GM20000 (cell line): ENCODE results near the gene IQGAP2.

Experiments
- DNase-seq: peaks from one replicate; pipeline ENCODE4 v3.0.0; 2012; ENCODE audit warnings: low spot score
- TF ChIP-seq, protein P1 (sequence below): IDR thresholded peaks from 2 replicates; pipeline ENCODE4 v1.5.1; 2012; ENCODE audit warnings: mild to moderate bottlenecking, control low read depth; ENCODE audit errors: extremely low read depth, missing control alignments

The IQGAP2 gene

DNA sequence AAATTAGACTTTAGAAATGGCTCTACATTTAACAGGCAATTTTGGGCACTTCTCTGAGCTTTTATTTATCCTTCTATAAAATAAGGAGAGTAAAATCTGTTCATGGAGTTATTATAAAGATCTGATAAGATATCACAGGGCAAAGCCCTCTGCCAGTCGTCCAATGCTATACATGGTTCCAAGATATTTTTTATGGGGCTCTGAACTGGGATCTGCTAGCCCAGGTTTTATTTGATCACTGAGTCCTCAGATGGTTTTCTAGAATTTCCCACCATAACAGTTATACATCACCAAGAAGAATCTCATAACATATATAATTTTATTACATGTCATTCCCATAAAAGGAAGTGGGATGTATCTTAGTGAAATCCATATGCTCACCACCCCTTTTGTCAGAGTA is 23.2 kb upstream of the IQGAP2 start:
- no peak for DNase-seq

GRCh38 chr5:76380346-76381066 is 22.6 kb upstream of the IQGAP2 start:
- no peak for DNase-seq
- TF ChIP-seq, protein P1, sequence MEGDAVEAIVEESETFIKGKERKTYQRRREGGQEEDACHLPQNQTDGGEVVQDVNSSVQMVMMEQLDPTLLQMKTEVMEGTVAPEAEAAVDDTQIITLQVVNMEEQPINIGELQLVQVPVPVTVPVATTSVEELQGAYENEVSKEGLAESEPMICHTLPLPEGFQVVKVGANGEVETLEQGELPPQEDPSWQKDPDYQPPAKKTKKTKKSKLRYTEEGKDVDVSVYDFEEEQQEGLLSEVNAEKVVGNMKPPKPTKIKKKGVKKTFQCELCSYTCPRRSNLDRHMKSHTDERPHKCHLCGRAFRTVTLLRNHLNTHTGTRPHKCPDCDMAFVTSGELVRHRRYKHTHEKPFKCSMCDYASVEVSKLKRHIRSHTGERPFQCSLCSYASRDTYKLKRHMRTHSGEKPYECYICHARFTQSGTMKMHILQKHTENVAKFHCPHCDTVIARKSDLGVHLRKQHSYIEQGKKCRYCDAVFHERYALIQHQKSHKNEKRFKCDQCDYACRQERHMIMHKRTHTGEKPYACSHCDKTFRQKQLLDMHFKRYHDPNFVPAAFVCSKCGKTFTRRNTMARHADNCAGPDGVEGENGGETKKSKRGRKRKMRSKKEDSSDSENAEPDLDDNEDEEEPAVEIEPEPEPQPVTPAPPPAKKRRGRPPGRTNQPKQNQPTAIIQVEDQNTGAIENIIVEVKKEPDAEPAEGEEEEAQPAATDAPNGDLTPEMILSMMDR, result no peak

More for the DNA sequence above, 23.2 kb upstream of the IQGAP2 start:
- TF ChIP-seq, protein P1, result no peak

DNA sequence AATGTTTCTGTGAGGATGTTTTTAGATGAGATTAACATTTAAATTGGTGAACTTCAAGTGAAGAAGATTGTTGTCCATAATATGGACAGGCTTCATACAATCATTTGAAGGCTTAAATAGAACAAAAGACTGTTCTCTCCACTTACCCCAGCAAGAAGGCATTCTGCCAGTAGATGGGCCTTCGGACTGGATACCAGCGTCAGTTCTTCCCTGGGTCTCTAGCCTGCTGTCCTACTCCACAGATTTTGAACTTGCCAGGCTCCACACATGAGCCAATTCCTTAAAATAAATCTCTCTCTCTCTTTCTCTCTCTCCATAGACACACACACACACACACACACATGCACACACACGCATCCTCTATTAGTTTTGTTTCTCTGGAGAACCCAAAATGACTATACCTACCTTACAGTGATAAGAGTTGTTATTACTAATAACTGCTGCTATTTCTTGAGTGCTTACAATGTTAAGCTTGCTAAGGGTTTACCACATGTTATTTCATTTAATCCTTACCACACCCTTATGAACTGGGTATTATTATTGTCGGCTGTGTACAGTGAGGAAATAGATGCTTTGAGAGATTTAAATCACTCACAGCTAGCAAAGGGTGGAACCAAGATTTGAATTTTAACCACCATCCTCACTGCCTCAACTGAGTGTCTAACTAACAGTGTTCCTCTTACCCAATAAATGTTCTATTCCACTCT is 19.8 kb upstream of the IQGAP2 start:
- TF ChIP-seq, protein P1, result no peak
- no peak for DNase-seq

DNA sequence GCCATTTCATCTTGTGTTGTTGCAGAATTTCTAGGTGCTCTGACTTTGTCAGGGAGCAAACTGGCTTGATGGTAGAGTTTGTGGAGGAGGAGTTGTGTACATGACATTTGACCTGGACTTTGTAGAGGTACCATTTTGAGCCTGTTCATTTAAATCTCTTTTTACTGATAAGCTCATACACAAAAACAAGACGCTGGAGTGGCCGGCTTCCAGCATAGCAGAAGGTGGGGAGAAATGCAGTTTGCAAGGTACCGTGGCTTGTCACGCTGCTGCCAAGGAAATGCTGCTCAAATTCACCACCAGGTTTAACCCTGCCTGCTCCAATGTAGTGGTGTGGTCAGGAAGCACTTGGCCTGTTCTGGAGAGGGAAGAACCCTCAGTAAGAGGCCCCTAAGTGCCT is 18.9 kb upstream of the IQGAP2 start:
- TF ChIP-seq, protein P1, result no peak
- DNase-seq, result no peak

- TF ChIP-seq, protein P1, result no peak
- no peak for DNase-seq
Observed at GRCh38 chr5:76384705-76385104, 18.4 kb upstream of the IQGAP2 start.

GRCh38 chr5:76385540-76385939 is 17.5 kb upstream of the IQGAP2 start:
- DNase-seq, result no peak
- TF ChIP-seq, protein P1, result no peak

DNA sequence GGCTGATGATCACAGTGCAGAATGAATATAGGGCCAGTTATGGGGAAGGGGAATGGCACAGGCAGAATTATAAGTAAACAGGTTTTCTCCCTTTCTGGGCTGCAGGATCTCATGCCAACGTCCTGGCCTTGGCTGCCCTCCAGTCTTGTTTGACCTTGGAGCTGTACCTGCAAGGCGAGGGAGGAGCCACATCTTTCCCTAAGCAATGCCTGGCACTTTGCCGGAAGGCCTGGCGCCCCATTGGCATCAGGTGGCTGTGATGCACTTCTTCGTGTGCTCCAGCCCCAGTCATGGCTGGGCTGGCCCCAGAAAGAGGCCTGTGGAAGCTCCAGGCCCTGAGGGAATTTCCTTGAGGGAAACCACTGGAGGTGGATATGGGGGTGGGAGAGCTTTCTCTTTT is 16.7 kb upstream of the IQGAP2 start:
- TF ChIP-seq, protein P1, result no peak

More for the DNA sequence above, 16.7 kb upstream of the IQGAP2 start:
- no peak for DNase-seq
